Heart left ventricle (tissue), 16 donors: ENCODE measurements around the gene ANKRD44. TPM values are rescaled to one million over a fixed set of nuclear protein-coding genes. Genes with fewer than 3 reads are reported as not detected.
A peak's percentile ranks its signal among the peaks of the same experiment; 100 is the strongest.
"Not testable (repeated sequence)": the region's sequence is repeated elsewhere in the genome, so short reads cannot be mapped to it uniquely, and the experiment has no call there.

Source experiments
- ATAC-seq, 4 donors: fragments of 200-7000 bp; cut with Tn5 transposase; one replicate each; pipeline ENCODE4 v1.9.1; 2020 to 2022; ENCODE audit warnings: moderate library complexity in 4 of 4, mild to moderate bottlenecking in 3 of 4, moderate number of reproducible peaks in 1 of 4
- DNase-seq, 5 donors: peaks; one replicate each; pipeline ENCODE4 v3.0.0-alpha.2; 2020
- H3K27ac ChIP-seq, 12 donors: fragments of 200-600 bp; sonication (generic) in 4 of 12; one replicate each; pipeline versions ENCODE4 v1.5.0 to v1.8.0; 2016 to 2022; ENCODE audit warnings: mild to moderate bottlenecking in 2 of 12
- H3K27me3 ChIP-seq, 9 donors: fragments of 200-600 bp; sonication (generic) in 2 of 9; one replicate each; pipeline versions ENCODE4 v1.5.1 to v1.8.0; 2016 to 2022; ENCODE audit warnings: mild to moderate bottlenecking in 3 of 9
- H3K36me3 ChIP-seq, 9 donors: fragments of 200-600 bp; sonication (generic) in 2 of 9; one replicate each; pipeline versions ENCODE4 v1.5.0 to v1.8.0; 2018 to 2022; ENCODE audit warnings: mild to moderate bottlenecking in 2 of 9
- H3K4me1 ChIP-seq, 12 donors: fragments of 200-600 bp; sonication (generic) in 4 of 12; one replicate each; pipeline versions ENCODE4 v1.5.0 to v1.8.0; 2016 to 2022; ENCODE audit warnings: mild to moderate bottlenecking in 3 of 12
- H3K4me3 ChIP-seq, 12 donors: fragments of 200-600 bp; sonication (generic) in 4 of 12; one replicate each; pipeline versions ENCODE4 v1.5.0 to v1.8.0; 2017 to 2022; ENCODE audit warnings: mild to moderate bottlenecking in 9 of 12, moderate library complexity in 4 of 12
- H3K9me3 ChIP-seq, 12 donors: fragments of 200-600 bp; sonication (generic) in 4 of 12; one replicate each; pipeline versions ENCODE4 v1.5.0 to v1.8.0; 2016 to 2022; ENCODE audit warnings: mild to moderate bottlenecking in 1 of 12
- CTCF ChIP-seq, 12 donors: fragments of 200-600 bp; sonication (generic) in 4 of 12; IDR thresholded peaks; one replicate each; pipeline versions ENCODE4 v1.5.0 to v1.8.0; 2018 to 2022; ENCODE audit warnings: antibody characterized with exemption in 12 of 12, mild to moderate bottlenecking in 5 of 12
- POLR2A ChIP-seq, 2 donors: fragments of 450-650 bp; IDR thresholded peaks; one replicate each; pipeline ENCODE4 v1.6.1; 2017; ENCODE audit warnings: antibody characterized with exemption in 2 of 2, mild to moderate bottlenecking in 2 of 2, moderate library complexity in 2 of 2
- WGBS, 4 donors: extraction: QIAGEN DNeasy Blood & Tissue Kit in 2 of 4; methylation state at CpG; one replicate each; pipeline versions ENCODE4 v1.1.5 to v1.1.7; 2013 to 2018; 5-methylcytosine and 5-hydroxymethylcytosine counted together
- intact Hi-C, 10 donors: fragments of 100-400 bp; cut with DNase I; formaldehyde crosslinking; loops; one replicate each; pipeline versions ENCODE4 v1.11.1 to v1.14.2; 2022
- polyA plus RNA-seq, 2 donors: library from polyadenylated mRNA; stranded (reverse); fragments of 200-250 nt; gene quantifications; one replicate each; pipeline ENCODE4 v1.2.3, GENCODE V29; 2013
- total RNA-seq, 9 donors: library from RNA; depleted of rRNA in 2 of 9; stranded (reverse); fragments of >200 nt in 2 of 9; fragmentation: NEBNext Ultra II Directional in 3 of 9; extraction: Animal tissue kit (Norgen Biotek cat#: 25700) in 3 of 9; gene quantifications; one replicate each; pipeline versions ENCODE4 v1.1.0 to v1.2.4, GENCODE V29; 2016 to 2023
- donor health status: ischemic (EF 13 %, LVEDD 7.1; RV severe dilation, severe dysfunction).
- donor health status: healthy with polysubstance abuse.
- donor health status: DM: no; HTN: yes; CAD: no.
- donor health status: DM: no; HTN: no; CAD: no.
- donor health status: ischemic (EF 25% LVEDD 6.9; RV normal size, moderate dysfunction).
- donor health status: ischemic (EF 25% LVEDD 5.7; RV mildly dilated, moderate dysfunction).
- donor health status: healthy.
- donor health status: DM: yes; HTN: yes; CAD: no.
- donor health status: ischemic (EF 35%, LVEDD 5.7; RV mildly dilated, moderate dysfunction).
- donor health status: nonischemic (EF 11% LVEDD 7.7; RV severe dilation, severe dysfunction).
- donor health status: DM: yes; HTN: yes; CAD: no.
- donor health status: PGD.
- donor health status: ischemic (EF 29% LVEDD 5.4; RV normal size, mild dysfunction).
- donor health status: nonischemic (EF 23%, LVEDD 6.1; RV moderate dilation, normal function).

The ANKRD44 gene
- total and polyA plus RNA-seq, 11 donors, result 2.4 to 30.6 (median 8.4) TPM

- H3K4me3 ChIP-seq, result no peak overlapping the region
- no peak overlapping the region for H3K27ac ChIP-seq
- intact Hi-C loops, result no loop called here
- H3K9me3 ChIP-seq, result no peaks in the 10 kb centered on the region
- 58 to 70% (median 65%) methylated on average over 5 of the region's 5 CpGs for WGBS, 4 donors
- H3K4me1 ChIP-seq, result no peaks in the 10 kb centered on the region
- H3K27me3 ChIP-seq, result no peaks in the 10 kb centered on the region
- TF ChIP-seq CTCF (IDR thresholded peaks at IDR 0.05) (no peak), POLR2A (IDR thresholded peaks at IDR 0.05) (no peak)
- H3K36me3 ChIP-seq, result no peaks in the 10 kb centered on the region
- no peak for DNase-seq
- ATAC-seq, result no peak
Observed at GRCh38 chr2:197348721-197349360, 38.3 kb upstream of the ANKRD44 start.

GRCh38 chr2:197345846-197346370 lies 35.3 kb upstream of the ANKRD44 start:
- Histone ChIP-seq H3K4me3 (no peak overlapping the region), H3K4me1 (no peaks in the 10 kb centered on the region), H3K27ac (no peak overlapping the region), H3K36me3 (no peaks in the 10 kb centered on the region), H3K27me3 (no peaks in the 10 kb centered on the region), H3K9me3 (no peaks in the 10 kb centered on the region)
- 88 to 97% (median 90%) methylated on average over 5 of the region's 5 CpGs for WGBS, 4 donors
- ATAC-seq, result peak in 1 of 4 donors; percentile 38
- TF ChIP-seq CTCF (IDR thresholded peaks at IDR 0.05) (no peak), POLR2A (IDR thresholded peaks at IDR 0.05) (no peak)
- intact Hi-C loops, result no loop called here
- DNase-seq, result no peak

- H3K9me3 ChIP-seq, ATAC-seq, H3K4me1 ChIP-seq, intact Hi-C loops, H3K36me3 ChIP-seq, DNase-seq, H3K4me3 ChIP-seq, H3K27ac ChIP-seq, H3K27me3 ChIP-seq: not testable (repeated sequence)
- 68 to 92% (median 77%) methylated on average over 5 of the region's 5 CpGs for WGBS, 4 donors
Observed at GRCh38 chr2:197343968-197344367, 33.4 kb upstream of the ANKRD44 start.

- Histone ChIP-seq H3K9me3 (no peaks in the 10 kb centered on the region), H3K27ac (no peak overlapping the region), H3K36me3 (no peaks in the 10 kb centered on the region), H3K4me3 (no peak overlapping the region), H3K4me1 (peaks cover 0 to 6% (median 0%) of the 10 kb centered on the region in 12 donors), H3K27me3 (no peaks in the 10 kb centered on the region)
- DNase-seq (no peak), ATAC-seq (no peak)
- no peak for TF ChIP-seq POLR2A (IDR thresholded peaks at IDR 0.05)
- TF ChIP-seq CTCF (IDR thresholded peaks at IDR 0.05), result no peak
- intact Hi-C loops, result no loop called here
- 93 to 96% (median 95%) methylated on average over 5 of the region's 5 CpGs for WGBS, 4 donors
Observed at GRCh38 chr2:197340591-197340990, 30.0 kb upstream of the ANKRD44 start.
